ENCODE results near the gene IL1RAPL2.
"Not testable (repeated sequence)": the region's sequence is repeated elsewhere in the genome, so short reads cannot be mapped to it uniquely, and the experiment has no call there.

Gene IL1RAPL2

DNA sequence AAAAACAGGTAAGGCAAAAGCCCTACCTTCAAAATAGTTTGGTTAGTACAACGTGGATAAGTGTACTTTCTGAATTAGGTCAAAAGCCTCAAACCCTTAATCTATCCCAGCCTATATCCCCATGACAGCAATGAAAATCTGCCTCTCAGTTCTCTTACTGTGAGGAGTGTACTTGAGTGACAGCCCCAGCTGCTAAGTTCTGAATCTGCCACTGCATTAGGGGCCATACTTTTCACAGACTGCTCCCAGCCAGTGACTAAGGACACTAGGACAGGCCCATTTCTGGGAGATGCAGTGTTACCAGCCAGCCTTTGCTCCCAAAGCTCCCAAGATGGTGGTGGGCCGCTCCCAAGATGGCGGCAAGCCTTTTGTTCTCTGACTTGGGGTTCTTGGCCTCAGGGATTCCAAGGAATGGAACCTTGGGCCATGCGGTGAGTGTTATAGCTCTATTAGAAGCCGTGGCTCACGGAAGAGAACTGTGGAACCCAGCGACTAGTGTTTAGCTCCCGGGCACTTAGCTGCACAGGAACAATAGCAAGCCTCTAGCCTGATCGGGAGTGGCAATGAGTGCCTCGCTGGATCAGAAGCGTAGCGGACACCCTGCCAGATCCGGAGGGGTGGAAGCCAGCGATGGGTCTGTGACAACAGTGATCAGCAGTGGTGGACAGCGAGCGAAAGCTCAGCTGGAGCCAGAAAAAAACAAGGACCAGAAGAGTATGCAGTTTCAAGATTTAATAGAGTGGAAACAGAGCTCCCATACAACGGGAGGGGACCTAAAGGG lies 1080.8 kb downstream of the IL1RAPL2 start:
- Mint-ChIP-seq H3K4me1 (no peaks in the 10 kb centered on the region), H3K4me3 (no peak overlapping the region), H3K27ac (no peak overlapping the region), H3K36me3 (ENCODE audit: low read depth) (no peaks in the 10 kb centered on the region), H3K9me3 (no peaks in the 10 kb centered on the region), H3K27me3 (no peaks in the 10 kb centered on the region)
- no peak for ATAC-seq
- no peak for DNase-seq

- H3K27me3 Mint-ChIP-seq: no peaks in the 10 kb centered on the region
- DNase-seq (no peak), ATAC-seq (no peak)
- no peak overlapping the region for H3K27ac Mint-ChIP-seq
- H3K4me1 Mint-ChIP-seq: no peaks in the 10 kb centered on the region
- no peaks in the 10 kb centered on the region for H3K9me3 Mint-ChIP-seq
- H3K36me3 Mint-ChIP-seq (ENCODE audit: low read depth): no peaks in the 10 kb centered on the region
- no peak overlapping the region for H3K4me3 Mint-ChIP-seq
These were observed 1081.8 kb downstream of the IL1RAPL2 start for GRCh38 chrX:105647749-105648148.

GRCh38 chrX:105648732-105649131 lies 1082.7 kb downstream of the IL1RAPL2 start:
- ATAC-seq (no peak), DNase-seq (no peak)
- H3K4me3 Mint-ChIP-seq: no peak overlapping the region
- no peak overlapping the region for H3K27ac Mint-ChIP-seq
- H3K36me3 Mint-ChIP-seq (ENCODE audit: low read depth): no peaks in the 10 kb centered on the region
- H3K4me1 Mint-ChIP-seq: no peaks in the 10 kb centered on the region
- H3K9me3 Mint-ChIP-seq: no peaks in the 10 kb centered on the region
- H3K27me3 Mint-ChIP-seq: no peaks in the 10 kb centered on the region

DNA sequence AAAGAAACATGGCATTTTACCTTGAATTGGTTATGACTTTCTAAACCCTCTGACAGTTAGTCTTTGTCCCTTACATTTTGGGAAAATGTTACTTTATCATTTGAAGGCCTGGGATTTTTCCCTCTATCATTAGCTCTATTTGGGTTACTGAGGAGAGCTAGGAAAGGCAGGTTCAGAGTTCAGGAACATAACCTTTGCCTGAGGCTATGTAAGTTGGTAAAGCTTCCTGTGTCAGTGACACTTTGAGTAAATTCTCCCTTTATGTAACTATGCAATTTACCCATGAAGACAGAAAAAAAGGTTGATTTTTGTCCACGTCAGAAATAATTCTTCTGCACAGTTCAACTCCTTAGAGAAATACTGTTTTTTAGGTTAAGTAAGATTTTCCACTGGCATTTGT lies 1084.6 kb downstream of the IL1RAPL2 start:
- Mint-ChIP-seq H3K4me3 (no peak overlapping the region), H3K27me3 (no peaks in the 10 kb centered on the region), H3K36me3 (ENCODE audit: low read depth) (no peaks in the 10 kb centered on the region), H3K27ac (no peak overlapping the region), H3K9me3 (no peaks in the 10 kb centered on the region), H3K4me1 (no peaks in the 10 kb centered on the region)
- no peak for DNase-seq
- ATAC-seq: no peak

GRCh38 chrX:105650986-105651385 lies 1085.0 kb downstream of the IL1RAPL2 start:
- no peak for DNase-seq
- Mint-ChIP-seq H3K4me1 (no peaks in the 10 kb centered on the region), H3K27me3 (no peaks in the 10 kb centered on the region), H3K36me3 (ENCODE audit: low read depth) (no peaks in the 10 kb centered on the region), H3K9me3 (no peaks in the 10 kb centered on the region), H3K4me3 (no peak overlapping the region), H3K27ac (no peak overlapping the region)
- ATAC-seq: no peak

DNA sequence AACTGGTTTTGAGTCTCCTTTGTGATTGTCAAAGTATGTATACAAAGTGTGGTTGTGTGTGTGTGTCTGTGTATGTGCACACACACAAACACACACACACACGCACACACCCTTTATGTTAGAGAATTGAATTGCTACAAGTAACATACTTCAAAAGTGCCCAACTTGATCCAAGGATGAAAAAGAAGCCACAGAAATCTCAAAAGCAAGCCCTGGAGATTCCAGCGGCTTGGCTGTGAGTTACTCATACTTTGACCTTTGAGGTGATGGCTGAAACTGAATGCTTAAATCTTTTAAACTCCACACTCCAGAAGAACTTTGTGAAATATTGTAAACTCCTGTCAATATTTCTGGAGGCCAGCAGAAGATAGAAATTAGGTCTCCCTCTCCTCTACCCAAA lies 1087.9 kb downstream of the IL1RAPL2 start:
- no peak for DNase-seq
- Mint-ChIP-seq H3K36me3 (ENCODE audit: low read depth) (no peaks in the 10 kb centered on the region), H3K4me3 (no peak overlapping the region), H3K4me1 (no peaks in the 10 kb centered on the region), H3K9me3 (no peaks in the 10 kb centered on the region), H3K27me3 (no peaks in the 10 kb centered on the region), H3K27ac (no peak overlapping the region)
- no peak for ATAC-seq

DNA sequence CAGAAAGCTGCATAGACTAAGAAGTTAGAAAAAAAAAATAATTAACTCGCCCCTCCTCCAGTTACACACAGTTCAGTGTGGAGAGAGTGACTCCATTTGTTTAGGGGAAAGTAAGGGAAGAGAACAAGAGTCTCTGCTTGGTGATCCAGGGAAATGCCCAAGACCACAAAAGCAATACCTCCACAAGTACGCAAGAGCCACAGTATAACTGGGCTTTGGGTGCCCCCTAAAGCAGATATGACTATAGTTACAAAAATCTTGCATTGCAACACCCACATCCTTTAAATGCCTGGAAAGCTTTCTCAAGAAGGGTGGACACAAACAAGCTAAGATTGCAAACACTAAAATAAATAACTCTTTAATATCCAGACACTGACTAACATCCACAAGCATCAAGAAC lies 1092.1 kb downstream of the IL1RAPL2 start:
- DNase-seq (no peak), ATAC-seq (no peak)
- H3K9me3 Mint-ChIP-seq: peaks cover 3% of the 10 kb centered on the region
- no peak overlapping the region for H3K27ac Mint-ChIP-seq
- H3K4me1 Mint-ChIP-seq: no peaks in the 10 kb centered on the region
- H3K27me3 Mint-ChIP-seq: no peaks in the 10 kb centered on the region
- no peaks in the 10 kb centered on the region for H3K36me3 Mint-ChIP-seq (ENCODE audit: low read depth)
- H3K4me3 Mint-ChIP-seq: no peak overlapping the region

DNA sequence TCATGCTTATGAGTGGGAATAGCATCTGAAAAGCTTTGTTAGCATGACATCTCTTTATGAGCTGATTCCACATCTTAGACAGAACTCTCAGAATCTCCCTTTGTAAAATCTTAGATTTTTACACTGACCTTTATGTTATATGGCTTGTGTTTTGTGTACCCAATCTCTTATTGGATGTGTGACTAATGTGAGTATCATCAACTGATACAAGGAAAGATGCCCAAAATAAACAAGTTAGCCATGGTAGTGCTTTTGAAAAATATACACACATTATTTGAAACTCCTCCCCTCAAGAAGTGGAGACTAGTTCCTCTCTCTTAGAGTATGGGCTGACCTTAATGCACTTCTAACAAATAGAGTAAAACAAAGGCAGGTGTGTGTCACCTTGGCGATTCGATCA lies 1096.2 kb downstream of the IL1RAPL2 start:
- no peaks in the 10 kb centered on the region for H3K27me3 Mint-ChIP-seq
- ATAC-seq (no peak), DNase-seq (no peak)
- no peaks in the 10 kb centered on the region for H3K4me1 Mint-ChIP-seq
- H3K27ac Mint-ChIP-seq: no peak overlapping the region
- H3K36me3 Mint-ChIP-seq (ENCODE audit: low read depth): no peaks in the 10 kb centered on the region
- H3K9me3 Mint-ChIP-seq: peaks cover 3% of the 10 kb centered on the region
- no peak overlapping the region for H3K4me3 Mint-ChIP-seq

DNA sequence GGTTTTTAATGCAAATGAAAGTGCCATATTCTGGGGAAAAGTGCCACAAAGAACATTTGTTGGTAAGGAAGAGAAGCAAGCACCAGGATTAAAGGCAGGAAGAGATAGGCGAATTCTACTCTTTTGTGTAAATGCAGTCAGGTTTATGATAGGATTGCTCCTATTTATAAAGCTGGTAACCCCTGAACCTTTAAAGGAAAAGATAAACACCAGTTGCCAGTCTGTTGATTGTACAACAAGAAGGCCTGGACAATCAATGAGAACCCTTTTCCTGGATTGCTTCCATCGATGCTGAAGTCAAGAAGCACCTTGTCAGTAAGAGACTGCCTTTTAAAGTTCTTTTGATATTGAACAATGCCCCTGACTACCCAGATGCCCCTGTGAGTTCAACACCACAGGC lies 1098.2 kb downstream of the IL1RAPL2 start:
- H3K27me3 Mint-ChIP-seq: no peaks in the 10 kb centered on the region
- ATAC-seq: no peak
- H3K4me3 Mint-ChIP-seq: no peak overlapping the region
- no peaks in the 10 kb centered on the region for H3K36me3 Mint-ChIP-seq (ENCODE audit: low read depth)
- H3K9me3 Mint-ChIP-seq: peaks cover under 1% of the 10 kb centered on the region
- no peak for DNase-seq
- no peak overlapping the region for H3K27ac Mint-ChIP-seq
- no peaks in the 10 kb centered on the region for H3K4me1 Mint-ChIP-seq

GRCh38 chrX:105684288-105684687 lies 1118.3 kb downstream of the IL1RAPL2 start:
- not testable (repeated sequence) for H3K4me3 Mint-ChIP-seq; H3K4me1 Mint-ChIP-seq; H3K9me3 Mint-ChIP-seq; H3K36me3 Mint-ChIP-seq (ENCODE audit: low read depth); H3K27ac Mint-ChIP-seq; DNase-seq; H3K27me3 Mint-ChIP-seq; ATAC-seq

DNA sequence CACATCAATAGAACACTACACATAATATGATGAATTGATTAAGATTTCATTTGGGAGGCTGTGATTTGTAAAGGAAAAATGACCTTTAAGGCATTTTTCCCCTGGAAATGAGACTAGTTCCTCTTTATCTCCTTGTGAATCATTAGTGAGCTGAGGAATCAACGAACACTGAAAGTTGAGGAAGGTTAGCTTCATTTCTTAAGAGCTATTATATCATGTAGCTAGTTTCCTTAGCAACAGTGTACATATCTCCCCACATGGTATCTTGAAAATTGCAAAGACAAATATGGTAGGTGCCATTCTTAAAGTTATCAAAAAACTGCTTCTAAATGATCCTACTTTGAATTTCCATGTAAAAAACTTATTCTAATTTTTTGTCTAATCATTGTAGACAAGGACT lies 1128.8 kb downstream of the IL1RAPL2 start:
- Mint-ChIP-seq H3K36me3 (ENCODE audit: low read depth) (no peaks in the 10 kb centered on the region), H3K27ac (no peak overlapping the region), H3K9me3 (peaks cover 5% of the 10 kb centered on the region), H3K4me3 (no peak overlapping the region), H3K4me1 (no peaks in the 10 kb centered on the region), H3K27me3 (no peaks in the 10 kb centered on the region)
- DNase-seq: no peak
- no peak for ATAC-seq

DNA sequence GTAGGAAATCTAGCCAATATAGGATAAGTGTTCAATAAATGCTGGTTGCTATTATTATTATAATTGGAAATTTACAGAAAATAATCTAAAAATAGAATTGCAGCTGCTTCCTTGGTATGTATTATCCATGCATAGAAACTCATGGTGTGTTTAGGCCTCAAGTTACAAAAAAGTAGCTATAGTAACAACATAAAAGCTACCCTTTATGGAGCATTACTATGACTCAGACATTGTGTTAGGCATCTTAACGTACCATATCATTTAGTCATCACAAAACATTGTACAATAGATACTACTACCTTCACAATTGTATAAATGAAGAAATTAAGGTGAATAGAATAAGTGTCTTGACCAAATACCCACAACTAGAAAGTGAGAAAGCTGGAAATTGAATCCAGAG lies 1129.5 kb downstream of the IL1RAPL2 start:
- peaks cover 5% of the 10 kb centered on the region for H3K9me3 Mint-ChIP-seq
- DNase-seq (no peak), ATAC-seq (no peak)
- H3K27me3 Mint-ChIP-seq: no peaks in the 10 kb centered on the region
- H3K27ac Mint-ChIP-seq: no peak overlapping the region
- H3K4me3 Mint-ChIP-seq: no peak overlapping the region
- no peaks in the 10 kb centered on the region for H3K4me1 Mint-ChIP-seq
- H3K36me3 Mint-ChIP-seq (ENCODE audit: low read depth): no peaks in the 10 kb centered on the region

- DNase-seq: no peak
- ATAC-seq: no peak
- Mint-ChIP-seq H3K36me3 (ENCODE audit: low read depth) (no peaks in the 10 kb centered on the region), H3K9me3 (peaks cover 5% of the 10 kb centered on the region), H3K27me3 (no peaks in the 10 kb centered on the region), H3K27ac (no peak overlapping the region), H3K4me3 (no peak overlapping the region), H3K4me1 (no peaks in the 10 kb centered on the region)
These were observed 1130.9 kb downstream of the IL1RAPL2 start for GRCh38 chrX:105696870-105697269.

DNA sequence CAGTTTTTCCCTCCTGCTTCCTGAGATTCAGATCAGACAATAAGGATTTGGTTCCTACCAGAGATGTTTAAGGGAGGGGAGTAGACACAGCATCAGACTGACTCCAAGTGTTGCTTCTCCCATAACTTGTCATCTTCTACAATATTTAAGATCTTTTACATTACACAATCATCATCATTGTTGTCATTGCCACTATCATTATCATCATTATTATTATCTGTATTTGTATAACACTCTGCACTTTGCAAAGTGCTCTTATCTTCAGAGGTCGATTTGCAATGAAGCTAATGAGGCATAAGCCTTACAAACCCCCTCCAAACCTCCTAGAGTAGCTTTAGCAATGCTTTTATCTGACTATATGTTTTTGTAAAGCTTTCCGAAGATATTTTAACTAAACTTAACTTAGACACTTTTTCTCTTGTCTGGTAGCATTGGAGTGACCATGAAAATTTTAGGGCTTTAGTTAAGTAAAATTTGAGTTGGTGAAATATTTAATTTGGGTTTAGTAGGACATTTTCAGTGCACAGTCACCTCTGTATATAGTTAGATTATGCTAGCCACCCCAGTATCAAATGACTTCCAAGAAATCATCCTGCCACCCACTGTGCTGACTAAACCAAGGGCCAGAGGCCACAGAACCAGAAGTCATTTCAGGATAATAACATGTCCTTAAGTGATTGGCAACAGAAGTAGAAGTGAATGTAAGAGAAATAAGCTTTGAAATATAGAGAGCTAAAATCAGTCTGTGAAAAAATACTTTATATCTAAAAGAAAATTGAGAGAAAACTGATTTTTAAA lies 1132.2 kb downstream of the IL1RAPL2 start:
- Mint-ChIP-seq H3K4me1 (no peaks in the 10 kb centered on the region), H3K4me3 (no peak overlapping the region), H3K27ac (no peak overlapping the region), H3K36me3 (ENCODE audit: low read depth) (no peaks in the 10 kb centered on the region), H3K9me3 (peaks cover 5% of the 10 kb centered on the region), H3K27me3 (no peaks in the 10 kb centered on the region)
- no peak for ATAC-seq
- DNase-seq: no peak

DNA sequence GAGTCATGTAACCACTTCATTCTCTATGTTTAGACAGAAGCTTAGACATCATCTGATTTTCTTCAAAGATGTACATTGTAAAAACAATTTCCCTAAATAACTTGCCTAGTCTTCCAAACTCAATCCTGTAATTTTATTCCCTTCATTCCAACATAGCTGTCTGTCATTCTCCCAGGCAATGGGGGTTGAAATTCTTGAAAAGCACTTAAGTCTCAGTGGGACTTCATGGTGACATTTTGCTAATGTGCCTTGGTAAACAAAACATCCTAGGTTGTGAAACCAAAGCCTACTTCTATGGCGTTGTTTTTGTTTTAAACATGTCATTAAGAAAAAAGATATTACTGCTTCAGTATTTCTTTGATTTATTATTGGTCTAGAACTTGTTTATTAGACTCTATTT lies 1134.3 kb downstream of the IL1RAPL2 start:
- Mint-ChIP-seq H3K4me3 (no peak overlapping the region), H3K9me3 (peaks cover 5% of the 10 kb centered on the region), H3K27ac (no peak overlapping the region), H3K27me3 (no peaks in the 10 kb centered on the region), H3K36me3 (ENCODE audit: low read depth) (no peaks in the 10 kb centered on the region), H3K4me1 (no peaks in the 10 kb centered on the region)
- DNase-seq (no peak), ATAC-seq (no peak)
